NCI-H774 (cell line): ENCODE data around the gene XCL1.
"Not testable (repeated sequence)": the region's sequence is repeated elsewhere in the genome, so short reads cannot be mapped to it uniquely, and the experiment has no call there.

Experiments
- DNase-seq: peaks from one replicate; lab custom pipeline; 2025; lab: John Stamatoyannopoulos, UW

Gene XCL1, protein sequence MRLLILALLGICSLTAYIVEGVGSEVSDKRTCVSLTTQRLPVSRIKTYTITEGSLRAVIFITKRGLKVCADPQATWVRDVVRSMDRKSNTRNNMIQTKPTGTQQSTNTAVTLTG

DNA sequence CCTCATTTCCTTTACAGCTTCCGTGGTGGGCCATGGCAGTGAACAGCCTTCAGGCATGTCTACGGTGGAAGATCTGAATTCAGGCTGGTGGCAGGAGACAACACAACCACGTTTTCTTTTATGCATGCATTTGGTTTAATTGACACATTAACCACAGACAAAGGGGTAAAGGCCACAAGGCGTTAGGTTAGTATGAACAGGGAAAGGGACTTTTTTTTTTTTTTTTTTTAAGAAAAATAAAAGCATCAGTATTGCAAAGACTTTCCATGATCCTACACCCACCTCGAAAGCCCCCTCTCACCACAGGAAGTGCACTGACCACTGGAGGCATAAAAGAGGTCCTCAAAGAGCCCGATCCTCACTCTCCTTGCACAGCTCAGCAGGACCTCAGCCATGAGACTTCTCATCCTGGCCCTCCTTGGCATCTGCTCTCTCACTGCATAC lies at the start of gene XCL1:
XCL1 (plus strand) TSS at position 361 of the 444 bp plus-strand sequence; CDS start at position 394, 33 bp downstream.
- DNase-seq, result not testable (repeated sequence)

DNA sequence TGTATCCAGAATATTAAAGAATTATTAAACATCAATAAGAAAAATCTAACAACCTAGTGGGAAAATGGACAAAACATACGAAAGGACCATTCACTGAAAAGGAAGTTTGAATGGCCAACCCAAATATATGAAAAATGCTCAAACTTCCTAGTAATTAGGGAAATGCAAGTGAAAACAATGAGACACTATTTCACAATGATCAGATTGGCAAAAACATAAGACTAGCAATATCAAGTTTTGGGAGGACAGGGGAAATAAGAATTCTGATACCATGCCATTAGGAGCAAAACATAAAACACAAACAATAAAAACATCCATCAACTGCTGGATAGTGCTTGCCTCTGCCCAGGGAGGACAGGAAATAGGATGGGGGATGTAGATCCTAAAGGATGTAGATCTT lies 46.9 kb upstream of the XCL1 start:
- DNase-seq, result no peak

DNA sequence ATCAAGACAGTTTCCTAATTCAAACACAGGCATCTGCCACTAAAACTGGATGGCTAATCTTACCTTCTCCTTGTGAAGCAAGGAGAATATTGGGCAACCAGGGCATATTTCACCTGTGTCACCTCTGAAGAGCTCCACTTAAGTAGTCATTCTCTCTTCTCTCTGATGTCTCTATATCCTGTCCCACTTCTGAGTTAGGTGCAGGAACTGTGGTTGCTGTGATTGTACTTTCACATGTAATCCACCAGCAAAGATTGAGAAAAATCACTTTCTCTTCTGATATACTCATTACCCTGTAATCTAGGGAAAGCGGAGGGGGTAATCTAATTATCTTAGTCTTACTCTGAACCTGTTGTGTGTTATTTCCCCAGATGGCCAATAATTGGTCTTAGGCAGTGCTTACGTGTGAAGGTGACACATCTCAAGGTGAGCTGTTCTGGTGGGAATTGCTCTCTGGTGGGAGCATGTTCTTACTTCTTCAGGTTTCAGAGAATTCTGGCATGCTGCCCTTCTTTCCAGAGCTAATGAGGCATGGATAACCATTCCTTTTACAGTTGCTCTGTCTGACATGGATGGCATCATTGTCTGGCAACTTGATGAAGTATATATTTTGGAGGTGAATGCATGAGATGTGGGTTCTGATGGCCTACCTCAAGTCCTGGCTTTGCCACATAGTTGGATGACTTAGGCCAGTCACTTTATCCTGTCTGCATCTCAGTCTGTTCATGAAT lies 44.6 kb upstream of the XCL1 start:
- DNase-seq, result no peak

DNA sequence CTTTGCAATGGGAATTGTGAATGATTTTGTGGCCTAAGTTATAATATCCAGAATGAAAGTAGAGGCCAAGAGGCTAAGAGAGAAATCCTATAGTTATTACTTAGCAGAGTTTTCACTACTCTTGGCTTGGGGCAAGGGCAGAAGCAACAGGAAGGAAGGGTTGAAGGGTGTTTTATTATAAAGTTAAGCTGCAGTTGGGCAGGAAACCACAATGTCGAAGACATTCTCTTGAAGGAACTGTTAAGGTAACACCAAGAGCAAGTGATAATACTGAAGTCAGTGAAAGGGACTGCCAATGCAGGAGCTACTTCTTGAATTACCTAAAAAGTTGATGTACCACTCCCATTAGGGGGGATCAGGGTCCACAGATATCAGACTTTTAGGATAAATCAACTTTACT lies 40.9 kb upstream of the XCL1 start:
- DNase-seq, result no peak

DNA sequence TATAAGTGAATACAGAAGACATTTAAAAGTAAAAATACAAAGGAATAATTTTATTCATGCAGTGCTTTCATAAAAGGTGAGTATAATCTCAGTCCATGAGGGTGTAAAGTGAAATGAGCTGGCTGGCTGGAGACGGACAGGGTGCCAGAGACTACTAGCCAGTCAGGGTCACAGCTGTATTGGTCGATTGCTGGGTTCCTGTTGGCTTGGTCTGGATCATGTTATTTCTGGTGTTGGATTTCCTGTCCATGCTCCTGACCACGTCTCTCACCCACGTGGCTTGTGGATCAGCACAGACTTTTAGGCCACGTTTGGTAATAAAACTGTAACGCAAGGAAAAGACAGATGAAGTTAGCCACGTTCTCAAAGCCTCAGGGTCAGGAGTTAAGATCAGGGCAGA lies 35.6 kb upstream of the XCL1 start:
- DNase-seq, result not testable (repeated sequence)

DNA sequence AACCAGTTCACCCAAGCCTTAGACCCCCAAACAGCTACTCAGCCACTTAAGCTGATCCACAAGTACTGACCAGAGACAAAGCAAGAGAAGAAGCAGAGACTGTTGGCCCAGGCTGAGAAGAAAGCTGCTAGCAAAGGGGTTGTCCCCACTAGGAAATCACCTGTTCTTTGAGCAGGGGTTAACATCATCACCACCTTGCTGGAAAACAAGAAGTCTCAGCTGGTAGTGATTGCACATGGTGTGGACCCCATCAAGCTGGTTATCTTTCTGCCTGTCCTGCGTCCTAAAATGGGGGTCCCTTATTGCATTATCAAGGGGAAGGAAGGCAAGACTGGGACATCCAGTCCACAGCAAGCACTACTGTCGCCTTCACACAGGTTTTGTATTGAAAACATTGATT lies 33.4 kb upstream of the XCL1 start:
- not testable (repeated sequence) for DNase-seq

DNA sequence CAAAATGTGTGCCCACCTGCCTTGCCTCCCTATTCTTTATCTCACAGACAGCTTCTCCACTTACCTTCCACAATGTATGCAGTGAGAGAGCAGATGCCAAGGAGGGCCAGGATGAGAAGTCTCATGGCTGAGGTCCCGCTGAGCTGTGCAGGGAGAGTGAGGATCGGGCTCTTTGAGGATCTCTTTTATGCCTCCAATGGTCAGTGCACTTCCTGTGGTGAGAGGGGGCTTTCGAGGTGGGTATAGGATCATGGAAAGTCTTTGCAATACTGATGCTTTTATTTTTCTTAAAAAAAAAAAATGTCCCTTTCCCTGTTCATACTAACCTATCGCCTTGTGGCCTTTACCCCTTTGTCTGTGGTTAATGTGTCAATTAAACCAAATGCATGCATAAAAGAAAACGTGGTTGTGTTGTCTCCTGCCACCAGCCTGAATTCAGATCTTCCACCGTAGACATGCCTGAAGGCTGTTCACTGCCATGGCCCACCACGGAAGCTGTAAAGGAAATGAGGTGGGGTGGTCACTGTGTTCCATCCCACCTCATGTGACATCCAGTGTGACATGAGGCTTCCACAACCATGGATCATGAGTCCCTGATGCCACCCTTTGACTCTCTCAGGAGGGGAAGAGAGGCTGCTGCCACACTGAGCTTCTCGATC lies 32.4 kb upstream of the XCL1 start, which contains the start of gene XCL2:
XCL2 (minus strand) TSS at position 158 of the 659 bp plus-strand sequence; CDS start at position 125, 33 bp downstream.
- not testable (repeated sequence) for DNase-seq

DNA sequence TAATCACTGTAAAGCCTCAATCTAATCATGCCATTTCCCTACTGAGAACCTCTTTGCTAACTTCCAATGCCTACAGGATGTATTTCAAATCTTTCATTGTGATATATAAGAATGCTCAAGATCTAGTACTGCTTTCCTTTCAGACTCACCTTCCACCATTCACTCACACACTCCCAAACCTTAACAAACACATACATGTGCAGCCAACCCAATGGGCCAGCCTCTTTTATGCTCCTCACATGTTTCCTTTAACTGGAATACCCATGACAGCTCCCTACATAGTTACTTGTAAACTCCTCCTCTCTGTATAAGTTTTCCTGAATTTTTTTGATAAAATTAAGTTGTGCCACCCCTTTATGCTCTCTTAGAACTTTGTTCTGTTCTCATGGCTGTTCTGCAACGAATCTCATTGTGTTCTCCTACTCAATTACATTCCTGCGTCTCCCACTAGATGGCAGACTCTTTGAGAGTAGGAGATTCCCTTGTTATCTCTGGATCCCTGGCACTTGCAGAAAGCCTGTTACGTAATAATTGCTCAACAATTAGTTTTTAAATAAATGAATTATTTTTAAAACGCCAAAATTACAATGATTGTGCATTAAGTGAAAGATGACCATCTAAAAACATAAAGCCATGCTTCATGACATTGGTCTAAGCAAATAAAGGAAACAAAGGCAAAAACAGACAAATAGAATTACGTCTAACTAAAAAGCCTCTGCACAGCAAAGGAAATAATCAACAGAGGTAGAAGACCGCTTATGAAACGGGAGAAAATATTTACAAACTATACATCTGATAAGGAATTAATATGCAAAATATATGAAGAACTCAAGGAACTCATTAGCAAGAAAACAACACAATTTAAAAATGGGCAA lies 30.5 kb upstream of the XCL1 start:
- DNase-seq, result not testable (repeated sequence)

DNA sequence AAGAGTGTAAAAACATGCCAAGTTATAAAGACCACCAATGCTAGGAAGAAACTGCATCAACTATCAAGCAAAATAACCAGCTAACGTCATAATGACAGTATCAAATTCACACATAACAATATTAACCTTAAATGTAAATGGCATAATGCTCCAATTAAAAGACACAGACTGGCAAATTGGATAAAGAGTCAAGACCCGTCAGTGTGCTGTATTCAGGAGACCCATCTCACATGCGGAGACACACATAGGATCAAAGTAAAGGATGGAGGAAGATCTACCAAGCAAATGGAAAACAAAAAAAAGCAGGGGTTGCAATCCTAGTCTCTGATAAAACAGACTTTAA lies 29.9 kb upstream of the XCL1 start:
- DNase-seq, result not testable (repeated sequence)

DNA sequence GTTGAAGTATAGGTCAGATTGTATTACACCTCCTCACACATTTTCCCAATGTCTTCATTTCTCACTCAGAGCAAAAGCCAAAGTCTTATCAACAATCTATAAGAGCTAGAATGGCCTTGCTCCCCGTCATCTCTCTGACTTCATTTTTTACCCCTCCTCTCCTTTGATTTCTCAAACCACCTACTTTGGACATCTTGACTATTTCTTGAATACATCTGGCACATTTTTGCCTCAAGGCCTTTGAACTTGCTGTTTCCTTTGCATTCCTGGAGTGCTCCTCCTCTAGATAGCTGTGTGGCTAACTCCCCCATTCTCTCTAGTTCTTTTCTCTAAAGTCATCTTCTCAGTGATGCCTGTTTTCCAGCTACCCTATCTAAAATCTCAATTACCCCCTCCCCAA lies 25.4 kb upstream of the XCL1 start:
- no peak for DNase-seq

DNA sequence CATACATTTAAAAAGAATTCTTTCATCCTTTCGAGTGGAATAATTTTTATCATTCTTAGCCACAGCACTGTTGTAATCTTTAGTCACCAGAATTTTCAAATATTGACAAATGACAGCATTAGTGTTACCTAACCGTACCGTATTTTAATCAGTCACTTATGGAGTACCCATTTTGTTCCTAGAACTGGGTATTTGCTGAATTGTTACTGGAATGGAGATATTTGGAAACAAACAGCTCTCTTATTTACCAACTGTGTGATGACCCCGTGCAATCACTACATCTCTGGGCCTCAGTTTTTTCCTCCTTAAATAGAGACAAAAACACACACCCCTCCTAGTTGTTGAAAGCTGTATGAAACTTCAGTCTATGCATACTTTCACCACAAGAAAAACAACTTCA lies 24.7 kb upstream of the XCL1 start:
- no peak for DNase-seq

DNA sequence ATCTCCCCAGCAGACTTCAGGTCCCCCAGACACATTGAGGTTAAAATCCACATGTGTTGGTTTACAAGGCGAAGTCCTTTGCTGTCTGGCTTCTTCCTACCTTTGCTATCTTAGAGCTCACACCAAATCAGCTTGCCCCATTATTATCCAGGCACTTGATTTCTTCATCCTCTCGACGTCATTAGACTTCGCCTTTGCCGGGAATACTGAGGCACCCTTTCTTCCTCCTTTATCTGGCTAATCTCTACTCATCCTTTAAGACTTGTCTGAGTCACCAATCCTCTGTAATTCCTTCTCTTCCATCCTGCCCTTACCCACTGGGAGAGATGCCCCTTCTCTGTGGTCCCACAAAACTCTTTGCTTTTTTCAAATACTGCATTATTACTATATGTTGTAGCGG lies 23.4 kb upstream of the XCL1 start:
- no peak for DNase-seq

DNA sequence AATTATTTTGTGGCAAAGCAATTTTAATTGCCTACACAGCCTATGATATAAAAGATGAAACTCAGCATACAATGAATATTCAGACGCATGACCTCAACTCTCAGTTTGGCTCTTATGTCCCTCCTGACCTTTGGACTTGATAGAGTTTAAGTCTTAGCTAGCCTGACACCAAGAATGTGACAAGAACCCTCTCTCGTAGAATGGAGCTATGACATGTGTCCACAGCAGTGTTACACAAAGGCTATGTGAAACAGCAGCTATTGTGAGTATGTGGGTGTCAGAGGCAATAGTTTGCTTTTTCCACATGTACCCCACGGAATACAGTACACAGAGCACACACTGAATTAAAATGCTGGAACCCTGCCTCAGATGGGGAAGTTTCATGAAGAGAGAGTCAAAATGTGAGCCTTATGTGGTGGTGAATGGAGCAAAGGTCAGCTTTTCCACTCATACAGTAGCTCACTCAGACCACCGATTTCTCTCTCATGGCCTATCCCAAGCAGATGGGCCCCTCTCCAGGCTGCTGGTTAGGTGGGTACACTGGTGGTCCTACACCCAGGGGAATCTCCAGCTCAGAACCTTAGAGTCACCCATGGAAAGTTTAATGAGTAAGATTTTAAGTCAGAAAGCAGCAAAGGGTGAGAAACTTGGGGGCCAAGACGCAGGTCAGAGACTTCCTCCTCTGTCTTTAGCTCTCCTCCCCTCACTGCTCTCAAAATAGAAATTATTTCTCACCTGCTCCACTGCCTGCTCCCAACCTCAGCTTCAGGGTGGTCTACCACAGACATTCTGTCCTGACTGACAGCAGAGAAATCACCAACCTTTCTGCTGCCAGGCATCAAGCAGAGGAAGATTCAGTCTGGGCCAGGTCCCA lies 22.5 kb upstream of the XCL1 start:
- DNase-seq, result no peak

DNA sequence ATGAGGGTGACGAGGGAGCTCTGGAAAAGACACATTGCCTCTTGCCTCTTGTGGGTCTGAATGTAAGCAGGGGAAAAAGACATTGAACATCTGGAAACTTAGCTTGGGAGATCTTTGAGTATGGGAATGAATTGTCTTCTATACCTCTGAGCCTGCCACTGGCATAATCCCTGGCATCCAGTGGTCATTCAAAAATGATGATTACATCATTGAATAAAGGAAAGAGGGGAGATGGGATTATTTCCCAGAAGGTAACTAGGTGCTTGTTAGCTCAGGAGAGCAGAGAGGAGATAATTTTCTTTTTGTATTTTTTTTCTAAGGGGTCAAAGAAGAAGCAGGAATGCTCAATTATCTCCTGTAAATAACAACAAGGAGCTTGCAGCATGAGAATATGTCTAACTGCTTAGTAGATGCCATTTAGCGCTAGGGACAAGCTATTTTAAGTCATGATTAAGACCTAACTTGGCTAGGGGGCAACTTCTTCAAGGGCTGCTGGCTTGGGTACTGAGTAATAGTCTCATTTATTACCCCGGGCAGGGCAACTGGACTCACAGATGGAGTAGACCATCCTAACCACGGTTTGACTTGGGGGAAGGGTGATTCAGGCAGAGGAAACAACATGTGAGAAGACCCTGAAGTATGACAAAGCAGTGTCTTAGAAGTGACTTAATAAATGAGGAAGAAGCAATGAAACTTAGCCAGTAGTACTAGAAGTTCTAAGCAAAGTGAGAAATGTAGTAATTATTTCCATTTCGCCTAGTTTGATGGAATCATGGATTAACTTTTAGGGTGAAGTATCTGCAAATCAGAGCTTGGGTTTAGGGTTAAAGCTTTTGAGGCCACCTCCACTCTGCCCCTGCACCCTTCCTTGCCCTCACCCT lies 21.6 kb upstream of the XCL1 start:
- DNase-seq, result no peak

DNA sequence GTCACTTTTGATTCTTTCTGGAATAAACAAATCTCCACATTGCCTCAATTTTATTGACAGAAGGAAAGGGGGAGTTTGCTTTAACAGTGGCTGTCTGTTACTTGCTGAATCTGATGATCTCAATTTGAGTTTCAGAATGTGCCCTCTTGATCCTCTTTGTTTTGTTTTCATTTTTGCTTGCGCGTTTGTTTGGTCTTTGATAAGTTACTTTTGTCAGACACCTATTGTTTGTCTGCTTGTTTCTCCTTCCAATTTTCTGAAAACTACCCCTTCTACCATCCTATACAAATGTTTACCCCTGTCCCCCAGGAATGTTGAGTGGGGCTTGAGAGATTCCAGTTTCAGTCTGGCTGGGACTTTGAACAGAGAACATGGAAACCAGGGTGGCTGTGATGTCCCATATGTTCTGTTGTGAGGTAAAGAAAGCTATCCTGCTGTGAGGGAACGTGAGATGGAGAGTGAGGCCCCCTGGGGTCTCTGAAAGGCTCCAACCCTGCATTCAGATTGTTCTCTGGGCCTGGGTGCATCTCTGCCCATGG lies 20.8 kb upstream of the XCL1 start:
- DNase-seq, result no peak

DNA sequence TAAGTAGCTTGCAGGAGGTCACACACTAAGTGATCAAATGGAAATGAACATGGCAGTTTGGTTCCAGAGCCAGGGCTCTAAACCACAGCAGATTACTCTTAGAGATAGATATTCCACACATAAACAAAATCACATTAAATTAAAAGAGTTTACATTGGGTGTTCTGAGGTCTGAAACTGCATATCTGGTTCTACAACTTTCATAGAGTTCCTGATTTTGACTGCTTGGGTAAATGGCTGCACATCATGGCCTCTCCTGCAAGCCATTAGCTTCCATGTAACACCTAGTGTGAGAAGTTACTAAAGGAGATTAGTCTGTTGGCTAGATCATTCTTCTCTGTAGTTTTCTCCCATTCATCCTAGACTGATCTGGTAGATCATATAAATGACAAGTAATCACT lies 19.8 kb upstream of the XCL1 start:
- no peak for DNase-seq

DNA sequence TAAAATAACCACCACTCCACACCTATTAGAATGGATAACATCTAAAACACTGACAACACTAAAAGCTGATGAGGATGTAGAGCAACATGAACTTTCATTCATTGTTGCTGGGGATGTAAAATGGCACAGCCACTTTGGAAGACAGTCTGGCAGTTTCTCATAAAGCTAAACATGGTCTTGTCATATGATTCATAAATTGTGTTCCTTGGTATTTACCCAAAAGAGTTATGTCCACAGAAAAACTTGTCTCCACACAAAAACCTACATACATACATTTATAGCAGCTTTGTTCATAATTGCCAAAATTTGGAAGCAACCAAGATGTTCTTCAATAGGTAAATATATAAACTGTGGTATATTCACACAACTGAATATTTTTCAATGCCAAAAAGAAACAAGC lies 16.0 kb upstream of the XCL1 start:
- no peak for DNase-seq

DNA sequence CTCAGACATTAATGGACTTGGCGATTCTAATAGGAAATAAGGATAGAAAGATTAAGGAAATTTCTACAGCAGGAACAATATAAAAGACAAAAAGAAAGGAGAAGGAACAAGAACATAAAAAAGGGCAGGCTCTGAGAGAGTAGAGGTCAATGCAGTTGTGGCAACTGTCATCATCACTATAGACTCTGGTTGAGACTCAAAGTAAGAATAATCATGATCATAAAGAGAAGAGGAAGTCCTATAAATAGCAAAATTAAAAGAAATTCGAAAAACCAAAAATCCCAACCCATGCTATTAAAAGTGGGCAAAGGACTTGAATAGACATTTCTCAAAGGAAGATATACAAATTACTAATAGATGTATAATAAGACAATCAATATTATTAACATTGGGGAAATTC lies 14.4 kb upstream of the XCL1 start:
- no peak for DNase-seq

DNA sequence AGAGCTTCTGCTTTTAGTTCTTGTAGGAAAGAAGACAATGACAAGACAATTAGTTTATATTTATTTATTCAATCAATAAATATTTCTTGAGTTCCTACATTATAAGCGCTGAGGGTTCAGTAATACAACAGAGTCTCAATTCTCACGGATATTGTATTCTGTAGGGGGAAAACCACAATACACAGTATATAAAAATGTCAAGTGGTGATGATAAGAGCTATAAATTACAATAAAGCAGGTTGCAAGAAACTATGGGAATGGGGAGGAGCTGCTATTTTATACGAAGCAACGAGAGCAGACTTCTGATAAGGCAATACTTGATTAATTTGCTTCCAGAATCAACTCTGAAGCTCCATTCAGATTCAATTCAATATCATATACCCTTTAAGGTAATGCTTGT lies 10.6 kb upstream of the XCL1 start:
- DNase-seq, result no peak

DNA sequence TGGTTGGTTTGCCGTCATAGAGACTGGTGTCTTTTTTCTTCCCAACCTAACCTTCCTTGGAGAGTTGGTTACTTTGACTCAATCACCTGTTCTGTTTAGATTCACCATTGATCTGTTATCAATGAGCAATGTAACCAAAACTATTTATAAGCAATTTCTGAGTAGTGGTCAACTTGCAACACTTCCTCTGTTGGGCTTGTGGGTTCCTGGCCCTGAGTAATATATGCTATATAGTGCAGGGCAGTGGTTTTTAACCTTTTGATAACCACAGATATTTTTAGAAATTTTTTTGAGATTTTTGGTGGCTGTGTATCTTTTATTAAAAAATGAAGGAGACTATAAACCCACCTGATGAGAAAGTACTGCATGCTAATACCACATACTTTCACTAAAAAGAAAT lies 9.4 kb upstream of the XCL1 start:
- DNase-seq, result no peak
